HL-60 (cell line): Measurements from ENCODE around the gene P2RY6.
A peak's percentile ranks its signal among the peaks of the same experiment; 100 is the strongest.

ENCODE experiments used
- DNase-seq, 2 experiments: peaks; one replicate each; pipeline ENCODE4 v3.0.0-alpha.2; 2010 to 2020; ENCODE audit warnings: low read depth in 1 of 2, low spot score in 1 of 2
- H3K27ac ChIP-seq: fragments of 250-450 bp; sonication (Bioruptor Pico); replicated peaks from 2 replicates; pipeline ENCODE4 v1.5.1; 2020; ENCODE audit warnings: mild to moderate bottlenecking, moderate library complexity
- H3K27me3 ChIP-seq: fragments of 250-450 bp; sonication (Bioruptor Pico); 2 replicates; pipeline ENCODE4 v1.5.1; 2021; ENCODE audit warnings: mild to moderate bottlenecking, moderate library complexity; ENCODE audit not compliant: insufficient read depth, poor library complexity, severe bottlenecking
- H3K4me3 ChIP-seq: replicated peaks from 2 replicates; pipeline ENCODE4 v1.5.1; 2011; ENCODE audit warnings: mild to moderate bottlenecking, control low read depth, low read length; ENCODE audit not compliant: insufficient read depth
- CTCF ChIP-seq: IDR thresholded peaks from one replicate; pipeline ENCODE4 v1.5.1; 2011; ENCODE audit warnings: low read length, control low read depth, inconsistent platforms; ENCODE audit not compliant: insufficient read depth
- GABPA ChIP-seq: IDR thresholded peaks from 2 replicates; pipeline ENCODE4 v1.6.1; 2012; ENCODE audit warnings: low read depth
- POLR2AphosphoS5 ChIP-seq: IDR thresholded peaks from 2 replicates; pipeline ENCODE4 v1.6.1; 2012; ENCODE audit warnings: low read depth
- REST ChIP-seq: IDR thresholded peaks from 2 replicates; pipeline ENCODE4 v1.6.1; 2012; ENCODE audit warnings: low read depth; ENCODE audit not compliant: insufficient replicate concordance
- SPI1 ChIP-seq: IDR thresholded peaks from 2 replicates; pipeline ENCODE4 v1.6.1; 2012; ENCODE audit warnings: low read depth, mild to moderate bottlenecking, borderline replicate concordance
- long read RNA-seq: library from polyadenylated mRNA; unstranded; transcript quantifications from one replicate; pipeline ENCODE4 v2.0.0, GENCODE V29; 2020

The P2RY6 gene
- long read RNA-seq, transcript P2RY6-202 (2 exons, 2,398 nt): major isoform, 8 of 14 reads
- long read RNA-seq, partial matches to known transcripts: 0 of 14 reads
- long read RNA-seq, other reads (novel, unspliced or antisense): 2 of 14 reads

- Histone ChIP-seq H3K4me3 (peak within 1 kb of the TSS; percentile 59), H3K27me3 (no peaks in the 10 kb centered on the region), H3K27ac (peak within 1 kb of the TSS; percentile 63)
- DNase-seq: peak; percentile 96
- TF ChIP-seq REST (no peak), CTCF (no peak), POLR2AphosphoS5 (peak; percentile 54), SPI1 (peak; percentile 84; the same call in 1 of the 2 replicates)
Measured at GRCh38 chr11:73271936-73272679, at the start of gene P2RY6. P2RY6 (plus strand) TSS chr11:73272338; CDS start chr11:73296519, 24,181 bp downstream.

- no peak overlapping the region for H3K4me3 ChIP-seq
- no peaks in the 10 kb centered on the region for H3K27me3 ChIP-seq
- TF ChIP-seq SPI1: peak; percentile 64; the same call in 1 of the 2 replicates
- 0 out of 2 replicates have a peak, but pooled peaks have one; percentile 55 for TF ChIP-seq POLR2AphosphoS5
- no peak for TF ChIP-seq CTCF
- no peak for TF ChIP-seq GABPA
- H3K27ac ChIP-seq: peak overlapping the region; percentile 42
- peak in 1 of 2 experiments; percentile 46 for DNase-seq
Measured at GRCh38 chr11:73223998-73224730, 48.0 kb upstream of the P2RY6 start.

- TF ChIP-seq SPI1: no peak
- no peak for TF ChIP-seq GABPA
- no peak for TF ChIP-seq CTCF
- TF ChIP-seq POLR2AphosphoS5: no peak
- no peak for TF ChIP-seq REST
- no peak for DNase-seq
- Histone ChIP-seq H3K27me3 (no peaks in the 10 kb centered on the region), H3K4me3 (no peak overlapping the region), H3K27ac (peak overlapping the region; percentile 15; the same call in 1 of the 2 replicates)
Measured at GRCh38 chr11:73225001-73225686, 47.0 kb upstream of the P2RY6 start.
